AG04449 (cell line): ENCODE results near the gene TAF1C.
A peak's percentile ranks its signal among the peaks of the same experiment; 100 is the strongest.

Experiments
- CTCF ChIA-PET: fragments of 350-600 bp; formaldehyde crosslinking; extraction: SDS; loops from one replicate; lab custom pipeline; 2021; ENCODE audit warnings: antibody characterized with exemption; lab: Yijun Ruan, JAX
- POLR2A ChIA-PET: fragments of 400-600, 350-600 bp; formaldehyde crosslinking; extraction: SDS; loops from one replicate; lab custom pipeline; 2020; ENCODE audit warnings: antibody characterized with exemption, inconsistent platforms; lab: Yijun Ruan, JAX
- DNase-seq: peaks from one replicate; pipeline ENCODE4 v3.0.0-alpha.2; 2010; ENCODE audit warnings: low read depth, low spot score
- H3K4me3 ChIP-seq: 2 replicates; pipeline ENCODE4 v1.5.1; 2011; ENCODE audit warnings: low read depth, mild to moderate bottlenecking, control low read depth, low read length
- TF ChIP-seq, protein P1 (sequence below): IDR thresholded peaks from one replicate; pipeline ENCODE4 v1.5.1; 2011; ENCODE audit warnings: mild to moderate bottlenecking, moderate library complexity, low read length, control low read depth, inconsistent platforms; ENCODE audit not compliant: insufficient read depth; ENCODE audit errors: missing control alignments

TAF1C gene

GRCh38 chr16:84229471-84229870 is 42.6 kb upstream of the TAF1C start:
- TF ChIP-seq, protein P1, sequence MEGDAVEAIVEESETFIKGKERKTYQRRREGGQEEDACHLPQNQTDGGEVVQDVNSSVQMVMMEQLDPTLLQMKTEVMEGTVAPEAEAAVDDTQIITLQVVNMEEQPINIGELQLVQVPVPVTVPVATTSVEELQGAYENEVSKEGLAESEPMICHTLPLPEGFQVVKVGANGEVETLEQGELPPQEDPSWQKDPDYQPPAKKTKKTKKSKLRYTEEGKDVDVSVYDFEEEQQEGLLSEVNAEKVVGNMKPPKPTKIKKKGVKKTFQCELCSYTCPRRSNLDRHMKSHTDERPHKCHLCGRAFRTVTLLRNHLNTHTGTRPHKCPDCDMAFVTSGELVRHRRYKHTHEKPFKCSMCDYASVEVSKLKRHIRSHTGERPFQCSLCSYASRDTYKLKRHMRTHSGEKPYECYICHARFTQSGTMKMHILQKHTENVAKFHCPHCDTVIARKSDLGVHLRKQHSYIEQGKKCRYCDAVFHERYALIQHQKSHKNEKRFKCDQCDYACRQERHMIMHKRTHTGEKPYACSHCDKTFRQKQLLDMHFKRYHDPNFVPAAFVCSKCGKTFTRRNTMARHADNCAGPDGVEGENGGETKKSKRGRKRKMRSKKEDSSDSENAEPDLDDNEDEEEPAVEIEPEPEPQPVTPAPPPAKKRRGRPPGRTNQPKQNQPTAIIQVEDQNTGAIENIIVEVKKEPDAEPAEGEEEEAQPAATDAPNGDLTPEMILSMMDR: no peak
- POLR2A ChIA-PET: no interaction called here
- no peak overlapping the region for H3K4me3 ChIP-seq
- CTCF ChIA-PET: no interaction called here
- DNase-seq: no peak

DNA sequence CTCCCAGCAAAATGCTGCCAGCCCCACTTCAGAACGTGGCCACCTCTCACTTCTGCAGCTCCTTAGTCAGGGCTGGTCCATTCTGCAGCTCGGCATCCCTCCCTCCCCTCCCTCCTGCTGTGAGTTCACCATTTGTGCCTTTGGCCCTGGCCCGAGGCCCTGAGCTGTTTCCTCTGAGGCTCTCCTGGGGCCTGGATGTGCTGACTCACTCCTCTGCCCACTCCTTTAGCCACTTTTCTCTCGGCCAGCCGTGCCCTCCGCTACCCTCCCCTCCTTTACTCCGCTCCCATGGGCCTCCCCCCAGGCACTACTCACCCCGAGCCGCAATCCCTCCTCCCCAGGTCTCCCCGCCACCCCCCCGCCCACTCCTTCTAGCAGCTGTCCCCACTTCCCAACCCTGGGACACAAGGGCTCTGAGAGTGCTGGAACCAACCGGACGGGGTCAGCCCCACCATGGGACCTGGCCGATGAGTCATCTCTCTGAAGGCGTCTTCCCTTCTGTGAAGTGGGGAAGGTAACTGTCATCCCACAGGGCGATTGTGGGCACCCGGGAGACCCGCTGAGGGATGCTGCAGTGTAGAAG is 41.5 kb upstream of the TAF1C start:
- TF ChIP-seq, protein P1: no peak
- ChIA-PET CTCF (interaction anchor here (0.8 to 1.0 kb wide), 2 partner anchors 41 kb away, joined by 3 read pairs; no protein-coding TSS in a partner anchor), POLR2A (no interaction called here)
- H3K4me3 ChIP-seq: no peak overlapping the region; the same call in 1 of the 2 replicates
- peak; percentile 36 for DNase-seq

DNA sequence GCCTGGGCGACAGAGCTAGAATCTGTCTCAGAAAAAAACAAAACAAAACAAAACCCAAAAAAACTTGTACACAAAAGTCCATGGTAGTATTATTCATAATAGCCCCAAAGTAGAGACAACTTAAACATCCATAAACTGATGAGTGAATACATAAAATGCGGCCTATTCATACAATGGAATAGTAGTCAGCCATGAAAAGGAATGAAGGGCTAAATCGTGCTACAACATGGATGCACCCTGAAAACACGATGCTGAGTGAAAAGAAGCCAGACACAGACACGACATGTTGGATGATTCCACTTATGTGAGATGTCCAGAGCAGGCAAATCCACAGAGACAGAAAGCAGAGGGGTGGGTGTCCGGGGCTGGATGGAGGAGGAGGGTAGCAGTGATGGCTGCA is 40.7 kb upstream of the TAF1C start:
- TF ChIP-seq, protein P1: no peak
- DNase-seq: no peak
- ChIA-PET CTCF (interaction anchor here (0.7 to 1.0 kb wide), 2 partner anchors 40 to 143 kb away, joined by 3 read pairs; no protein-coding TSS in a partner anchor), POLR2A (no interaction called here)
- no peak overlapping the region for H3K4me3 ChIP-seq

DNA sequence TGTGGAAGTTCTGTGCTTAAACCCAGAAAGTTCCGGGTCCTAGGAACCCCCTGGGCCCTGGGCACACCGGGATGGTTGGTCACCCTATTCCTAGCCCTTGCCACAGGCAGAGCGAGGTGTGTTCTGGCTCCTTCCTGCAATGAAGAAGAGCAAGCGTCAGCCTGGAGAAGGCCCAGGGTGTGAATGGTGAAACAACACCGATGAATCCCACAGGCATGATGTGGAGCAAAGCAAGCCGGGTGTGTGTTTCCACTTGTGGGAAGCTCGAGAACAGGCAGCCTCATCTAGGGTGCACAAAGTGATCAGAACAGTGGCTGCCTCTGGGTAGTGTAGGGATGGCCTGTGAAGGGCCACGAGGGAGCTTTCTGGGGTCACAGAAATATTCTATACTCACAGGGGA is 39.2 kb upstream of the TAF1C start:
- ChIA-PET CTCF (interaction anchor here (1.1 kb wide), 1 partner anchor 39 kb away, joined by 3 read pairs; the partner anchor contains the start of gene TAF1C), POLR2A (no interaction called here)
- TF ChIP-seq, protein P1: no peak
- DNase-seq: no peak
- H3K4me3 ChIP-seq: no peak overlapping the region

GRCh38 chr16:84225571-84225970 is 38.7 kb upstream of the TAF1C start:
- TF ChIP-seq, protein P1: no peak
- no peak for DNase-seq
- ChIA-PET POLR2A (no interaction called here), CTCF (no interaction called here)
- H3K4me3 ChIP-seq: no peak overlapping the region

GRCh38 chr16:84225126-84225525 is 38.3 kb upstream of the TAF1C start:
- ChIA-PET CTCF (interaction anchor here (0.6 kb wide), 1 partner anchor 397 kb away, joined by 4 read pairs; no protein-coding TSS in a partner anchor), POLR2A (no interaction called here)
- TF ChIP-seq, protein P1: no peak
- no peak overlapping the region for H3K4me3 ChIP-seq
- DNase-seq: no peak
